ENCODE data around the gene ATG14.
"Not testable (repeated sequence)": the region's sequence is repeated elsewhere in the genome, so short reads cannot be mapped to it uniquely, and the experiment has no call there.

The ATG14 gene

DNA sequence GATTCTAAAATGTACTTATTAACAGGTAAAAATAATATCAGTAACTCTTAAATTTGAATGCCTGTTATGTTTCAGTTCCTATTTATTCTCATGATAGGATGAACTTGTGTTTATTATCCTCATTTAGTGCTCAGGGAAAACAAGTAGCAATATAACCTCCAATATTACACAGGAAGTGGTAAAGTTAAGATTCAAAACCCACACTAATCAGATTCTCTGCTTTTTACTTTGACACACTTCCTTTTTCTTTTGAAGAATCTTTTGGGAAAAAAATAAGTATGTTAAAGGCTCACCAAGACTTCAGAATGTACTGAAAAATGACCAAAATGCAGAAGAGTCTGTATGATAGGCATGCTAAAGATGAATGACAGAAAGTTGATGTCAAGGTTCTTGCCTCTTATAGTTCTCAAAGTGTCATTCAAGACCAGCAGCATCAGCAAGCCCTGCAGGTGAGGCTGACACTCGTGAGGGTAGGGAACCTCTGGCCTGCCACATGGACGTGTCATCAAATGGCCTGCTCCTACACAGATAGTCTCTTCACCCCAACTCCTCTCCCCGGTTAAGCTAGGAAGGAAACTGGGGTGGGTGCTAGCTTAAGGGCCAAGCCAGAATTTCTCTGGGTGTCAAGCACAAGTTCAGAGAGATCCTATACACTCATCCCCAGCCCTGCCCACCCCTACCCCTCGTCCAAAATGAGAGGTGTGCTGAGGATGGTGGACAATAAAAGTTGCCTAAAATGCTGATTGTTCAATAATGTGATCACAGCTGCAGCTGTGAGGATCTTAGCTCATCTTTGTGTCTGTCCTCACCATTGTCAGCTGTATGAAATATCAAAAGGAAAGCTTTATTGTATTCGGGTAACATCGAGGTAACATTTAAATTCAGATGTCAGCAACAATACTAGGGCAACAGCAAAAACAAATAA lies 22.5 kb upstream of the ATG14 start:
- no peak for DNase-seq (ENCODE audit: low spot score)
- peak; percentile 55 for FAIRE-seq

DNA sequence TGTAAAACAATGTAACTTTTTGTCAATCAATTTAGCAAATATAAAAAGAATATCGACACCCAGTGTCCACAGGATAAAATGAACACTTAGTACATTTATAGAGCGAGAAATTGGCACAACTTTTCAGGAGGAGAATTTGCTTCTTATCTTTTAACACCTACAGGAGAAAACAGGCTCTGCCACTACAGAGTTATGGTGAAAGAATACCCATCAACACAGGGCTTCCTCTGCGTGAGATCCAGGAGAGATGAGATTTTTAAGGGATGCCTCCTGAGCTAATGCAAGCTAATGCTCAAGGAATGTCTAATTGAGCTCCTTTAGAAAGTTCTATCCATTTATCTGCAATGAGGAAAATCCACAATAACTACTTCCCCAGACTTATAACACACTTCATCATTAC lies 21.0 kb upstream of the ATG14 start:
- DNase-seq (ENCODE audit: low spot score) = no peak
- peak; percentile 30 for FAIRE-seq

DNA sequence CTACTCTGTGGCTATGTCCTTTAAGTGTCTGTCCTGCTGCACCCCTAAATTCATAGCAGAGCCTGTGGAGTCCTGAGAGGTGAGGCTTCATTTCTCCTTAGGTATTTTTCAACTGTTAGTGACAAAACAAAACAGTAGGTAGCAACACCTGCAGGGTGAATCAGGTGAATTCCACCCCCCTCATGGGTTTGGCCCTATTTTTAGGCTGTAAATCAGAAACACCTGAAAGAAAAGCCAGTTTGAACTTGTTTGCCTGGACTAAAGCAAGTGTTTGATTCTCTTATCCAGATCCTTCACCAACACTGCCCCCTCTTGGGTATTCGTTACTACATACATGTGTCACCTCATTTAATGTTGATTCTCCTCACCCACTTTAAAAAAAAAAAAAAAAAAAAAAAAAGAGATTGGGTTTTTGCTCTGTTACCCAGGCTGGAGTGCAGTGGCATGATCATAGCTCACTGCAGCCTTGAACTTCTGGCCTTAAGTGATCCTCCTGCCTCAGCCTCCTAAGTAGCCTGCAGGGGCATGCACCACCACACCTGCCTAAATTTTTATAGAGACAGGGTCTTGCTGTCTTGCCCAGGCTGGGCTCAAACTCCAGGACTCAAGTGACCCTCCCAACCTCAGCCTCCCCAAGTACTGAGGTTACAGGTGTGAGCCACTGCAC lies 18.5 kb upstream of the ATG14 start:
- peak; percentile 5 for FAIRE-seq
- peak; percentile 65 for DNase-seq (ENCODE audit: low spot score)

DNA sequence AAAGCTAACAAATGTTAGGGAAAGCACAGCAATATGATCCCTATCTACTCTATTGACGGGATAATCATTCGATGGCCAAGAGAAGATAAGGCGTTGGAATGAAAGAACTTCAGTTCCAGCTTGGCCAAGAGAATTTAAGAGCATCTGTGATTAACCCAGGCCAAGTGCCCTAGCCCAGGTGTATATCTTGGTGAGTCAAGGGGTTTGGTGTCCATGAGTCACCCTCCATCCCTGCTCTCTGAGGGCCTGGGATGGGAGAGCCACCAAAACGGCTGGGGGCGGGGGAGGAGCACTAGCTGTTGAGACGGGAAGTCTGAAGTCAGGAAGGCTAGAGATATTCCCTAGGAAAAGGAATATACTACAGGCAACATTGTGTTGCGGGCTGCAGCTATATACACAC lies 15.8 kb upstream of the ATG14 start:
- DNase-seq (ENCODE audit: low spot score) (peak; percentile 97), FAIRE-seq (peak; percentile 99)

DNA sequence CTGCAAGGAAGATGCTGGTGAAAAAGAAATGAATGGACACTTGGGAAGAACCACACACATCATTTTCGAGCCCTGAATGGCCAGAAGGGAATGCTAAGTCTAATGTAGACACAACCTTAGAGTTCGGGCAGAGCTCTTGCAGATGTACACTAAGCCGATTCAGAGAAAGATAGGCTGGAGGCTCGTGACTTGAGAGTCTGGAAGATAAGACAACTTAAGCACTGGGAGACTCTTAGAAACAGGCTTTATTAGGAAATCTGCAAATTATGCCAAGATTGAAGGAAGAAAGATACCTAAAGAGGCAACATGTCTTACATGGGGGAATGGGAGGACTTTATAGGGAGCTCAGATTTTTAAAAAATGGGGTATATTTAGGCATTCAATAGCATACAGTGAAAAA lies 15.3 kb upstream of the ATG14 start:
- no peak for FAIRE-seq
- no peak for DNase-seq (ENCODE audit: low spot score)

DNA sequence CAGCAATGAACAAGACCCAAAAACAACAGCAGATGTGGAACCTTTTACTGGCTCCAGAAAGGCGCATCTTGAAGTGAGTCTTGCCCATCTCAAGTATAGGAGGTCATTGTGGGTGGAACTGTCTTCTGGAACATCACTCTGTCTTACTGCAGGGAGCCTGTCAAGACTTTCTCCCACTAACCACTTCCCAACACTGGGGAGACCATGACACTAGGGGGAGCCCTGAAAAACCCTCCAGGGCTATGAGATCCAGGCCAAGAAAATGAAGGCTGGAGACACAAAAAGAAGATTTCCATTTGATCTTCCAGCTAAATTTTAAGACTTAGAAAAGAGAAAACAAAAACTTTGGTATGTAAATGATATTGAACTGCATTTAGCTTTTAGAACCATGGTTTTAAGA lies 13.5 kb upstream of the ATG14 start:
- DNase-seq (ENCODE audit: low spot score) = no peak
- FAIRE-seq = no peak

DNA sequence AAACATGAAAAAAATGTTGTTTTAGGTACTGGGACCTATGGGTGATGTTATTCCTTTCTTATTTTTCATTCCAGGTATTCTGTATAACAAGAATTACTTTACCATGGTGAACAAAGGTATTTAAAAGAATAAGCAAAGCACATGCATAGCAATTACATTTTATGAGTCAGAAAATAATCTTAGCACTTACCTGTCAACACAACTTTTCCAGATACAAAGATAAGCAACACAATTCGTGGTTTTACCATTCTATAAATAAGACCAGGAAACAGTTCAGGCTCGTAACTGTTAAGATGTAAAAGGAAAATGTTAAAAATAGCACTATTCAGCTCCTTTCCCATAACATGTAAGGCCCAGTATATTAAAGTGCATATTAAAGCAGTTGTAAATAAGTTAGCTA lies 12.3 kb upstream of the ATG14 start:
- DNase-seq (ENCODE audit: low spot score) = no peak
- no peak for FAIRE-seq

DNA sequence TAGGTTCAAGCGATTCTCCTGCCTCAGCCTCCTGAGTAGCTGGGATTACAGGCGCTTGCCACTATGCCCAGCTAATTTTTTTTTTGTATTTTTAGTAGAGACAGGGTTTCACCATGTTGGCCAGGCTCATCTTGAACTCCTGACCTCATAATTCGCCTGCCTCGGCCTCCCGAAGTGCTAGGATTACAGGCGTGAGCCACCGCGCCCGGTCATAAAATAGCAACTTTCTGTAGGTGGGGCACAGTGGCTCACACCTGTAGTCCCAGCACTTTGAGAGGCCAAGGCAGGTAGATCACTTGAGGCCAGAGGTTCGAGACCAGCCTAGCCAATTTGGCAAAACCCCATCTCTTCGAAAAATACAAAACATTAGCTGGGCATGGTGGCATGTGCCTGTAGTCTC lies 10.7 kb upstream of the ATG14 start:
- DNase-seq (ENCODE audit: low spot score); FAIRE-seq: not testable (repeated sequence)

DNA sequence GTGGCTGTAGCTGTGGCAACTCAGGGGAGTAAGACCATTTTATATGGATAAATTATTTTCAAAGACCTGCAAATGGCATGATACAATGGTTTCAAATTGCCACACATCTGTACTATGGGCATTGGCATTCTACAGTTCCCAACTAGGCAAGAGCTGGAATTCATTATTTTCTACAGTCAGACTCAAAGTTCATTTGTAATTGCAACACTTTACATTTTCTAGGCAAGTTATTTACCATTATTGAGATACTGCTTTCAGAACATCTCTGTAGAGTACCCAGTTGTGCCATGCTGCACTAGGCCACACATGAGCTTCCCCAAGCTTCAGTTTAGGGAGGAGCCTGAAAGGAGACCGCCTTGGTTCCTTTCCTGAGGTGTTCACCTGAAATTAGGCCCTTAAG lies 8.0 kb upstream of the ATG14 start:
- FAIRE-seq (peak; percentile 46), DNase-seq (ENCODE audit: low spot score) (no peak)

DNA sequence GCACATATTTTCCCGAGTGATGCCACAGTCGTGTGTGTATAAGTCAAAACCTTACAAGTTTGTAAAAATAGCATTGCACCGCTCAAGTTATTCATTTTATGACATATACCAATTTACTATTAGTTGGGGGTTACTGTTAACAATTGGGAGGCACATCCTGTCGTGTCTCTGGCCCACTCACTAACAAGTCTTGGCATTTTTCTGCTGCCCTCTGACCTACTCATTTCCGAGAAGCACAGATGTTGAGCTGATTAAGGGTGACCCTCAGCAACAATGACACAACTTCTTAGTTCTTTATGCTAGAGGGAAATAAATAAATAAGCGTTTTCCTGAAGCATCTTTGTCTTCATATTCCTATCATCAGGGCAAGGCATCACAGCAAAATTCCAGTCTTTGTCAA lies 6.8 kb upstream of the ATG14 start:
- no peak for DNase-seq (ENCODE audit: low spot score)

DNA sequence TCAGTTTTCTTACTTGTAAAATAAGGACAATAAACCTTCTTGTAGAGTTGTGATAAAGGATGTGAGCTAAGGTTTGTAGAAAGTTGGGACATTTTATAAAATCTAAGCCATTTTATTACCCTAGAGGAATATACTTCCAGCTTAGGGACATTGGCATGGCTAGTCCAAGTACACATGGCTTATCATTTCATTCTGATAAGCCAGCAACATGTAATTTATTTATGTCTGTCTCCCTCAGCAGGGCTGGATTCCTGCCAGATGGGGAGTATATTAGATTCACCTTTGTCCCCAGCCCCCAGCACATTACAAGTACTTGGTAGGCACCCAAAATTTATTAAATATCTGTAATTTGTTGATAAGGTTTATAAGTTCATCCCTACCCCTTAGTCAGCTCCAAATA lies 6.3 kb upstream of the ATG14 start:
- DNase-seq (ENCODE audit: low spot score) (no peak), FAIRE-seq (no peak)

More for the DNA sequence above, 6.8 kb upstream of the ATG14 start:
- FAIRE-seq = peak; percentile 93

DNA sequence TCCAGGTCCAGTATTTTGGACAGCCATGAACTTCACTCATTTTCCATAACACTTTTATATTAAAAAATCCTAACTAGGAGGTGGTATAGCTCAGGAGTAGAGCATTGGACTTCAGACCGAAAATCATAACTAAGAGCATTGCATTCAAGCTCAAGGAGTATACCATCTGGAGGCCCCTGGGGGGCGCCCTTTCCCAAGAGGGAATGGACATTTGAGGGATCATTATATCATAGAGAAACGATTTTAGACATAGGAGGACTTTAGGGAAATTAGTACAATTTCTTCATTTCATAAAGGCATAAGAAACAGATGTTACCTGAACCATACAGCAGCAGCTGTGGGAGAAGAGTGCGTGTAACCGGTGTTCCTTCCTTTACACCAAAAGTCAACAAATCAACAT lies 5.2 kb upstream of the ATG14 start:
- FAIRE-seq (no peak), DNase-seq (ENCODE audit: low spot score) (peak; percentile 40)

DNA sequence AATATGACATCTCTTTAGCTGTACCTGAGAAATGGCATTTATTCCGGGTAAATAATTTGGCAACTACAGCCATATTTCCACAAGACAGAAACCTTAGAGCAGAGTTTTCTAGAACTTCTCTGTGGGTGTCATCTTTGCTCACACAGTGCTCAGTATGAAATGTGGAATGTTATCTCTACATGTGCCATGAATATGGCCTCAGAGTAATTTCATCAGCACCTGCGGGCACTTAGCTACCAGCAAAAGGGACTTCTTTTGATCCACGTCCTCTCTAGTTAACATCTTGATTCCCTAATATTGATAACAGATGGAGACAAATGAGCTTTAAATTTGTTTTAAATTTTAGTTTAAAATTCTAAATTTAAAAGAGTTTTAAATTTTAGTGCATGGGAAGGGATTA lies 2.9 kb upstream of the ATG14 start:
- DNase-seq (ENCODE audit: low spot score) = no peak
- FAIRE-seq = no peak

DNA sequence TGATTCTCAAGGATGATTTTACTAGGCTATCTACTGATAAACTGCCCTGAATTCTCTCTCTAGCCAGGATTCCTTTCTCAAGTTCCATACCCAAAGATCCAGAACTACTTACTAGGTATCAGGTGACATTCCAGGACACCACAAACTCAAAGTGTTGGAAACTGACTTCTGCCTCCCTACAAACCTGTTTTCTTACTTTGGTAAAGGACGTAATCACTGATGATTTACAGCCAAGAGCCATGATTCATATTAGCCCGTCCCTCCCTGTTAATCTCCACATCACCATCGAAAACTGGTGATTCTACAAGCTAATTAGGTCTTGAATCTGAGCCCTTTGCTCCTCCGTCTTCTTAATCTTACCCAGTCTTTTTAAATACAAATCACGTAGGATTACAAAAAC lies 1.0 kb upstream of the ATG14 start:
- DNase-seq (ENCODE audit: low spot score) (no peak), FAIRE-seq (no peak)

DNA sequence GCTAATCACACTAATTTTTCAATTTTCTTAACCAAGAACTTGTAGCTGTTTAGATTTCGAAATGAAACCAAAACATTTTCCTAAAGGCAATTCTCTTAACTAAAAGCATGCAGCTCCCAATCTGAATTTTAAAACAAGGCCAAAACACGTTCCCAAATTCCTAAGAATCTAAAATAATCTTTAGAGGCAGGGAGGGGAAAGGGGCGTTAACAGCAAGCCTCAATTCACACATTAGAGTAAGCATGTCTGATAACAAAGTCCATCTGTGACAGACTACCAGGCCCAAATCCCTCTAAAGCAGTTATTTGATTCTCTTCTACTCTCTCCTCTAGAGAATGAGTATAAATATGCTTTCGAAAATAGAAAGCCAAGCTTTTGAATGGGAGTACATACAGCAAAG lies 754 bp downstream of the ATG14 start:
- DNase-seq (ENCODE audit: low spot score) = no peak
- FAIRE-seq = no peak

DNA sequence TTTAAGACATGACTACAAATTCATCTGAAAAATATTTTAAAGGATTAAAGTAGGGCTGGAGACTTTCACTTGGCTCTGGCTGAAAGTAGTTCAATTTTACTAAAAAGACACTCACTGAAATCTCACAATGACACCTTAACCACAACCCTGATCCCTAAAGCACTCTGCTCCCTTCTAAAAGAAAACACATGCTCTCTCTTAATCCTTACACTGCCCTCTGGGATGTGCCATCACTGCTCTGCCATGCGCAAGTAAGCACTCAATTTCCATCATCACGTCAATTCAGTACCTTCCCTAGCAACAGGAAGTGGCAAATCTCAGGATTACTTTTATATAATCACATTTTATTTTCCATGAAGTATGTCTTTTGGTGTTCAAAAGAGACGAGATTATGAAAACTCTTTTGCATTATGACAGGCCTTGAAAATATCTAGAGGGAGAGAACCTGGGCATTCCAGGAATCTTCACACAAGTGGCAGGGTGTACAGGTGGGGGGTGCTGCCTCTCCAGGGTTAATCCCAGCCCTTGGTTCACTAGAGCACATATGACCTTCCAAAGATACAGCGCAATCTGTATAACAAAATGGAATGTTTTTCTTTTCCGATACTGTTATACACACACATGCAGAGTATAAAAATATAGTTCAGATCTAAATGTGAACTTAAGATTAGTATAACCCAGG lies 7.3 kb downstream of the ATG14 start:
- no peak for FAIRE-seq
- no peak for DNase-seq (ENCODE audit: low spot score)

DNA sequence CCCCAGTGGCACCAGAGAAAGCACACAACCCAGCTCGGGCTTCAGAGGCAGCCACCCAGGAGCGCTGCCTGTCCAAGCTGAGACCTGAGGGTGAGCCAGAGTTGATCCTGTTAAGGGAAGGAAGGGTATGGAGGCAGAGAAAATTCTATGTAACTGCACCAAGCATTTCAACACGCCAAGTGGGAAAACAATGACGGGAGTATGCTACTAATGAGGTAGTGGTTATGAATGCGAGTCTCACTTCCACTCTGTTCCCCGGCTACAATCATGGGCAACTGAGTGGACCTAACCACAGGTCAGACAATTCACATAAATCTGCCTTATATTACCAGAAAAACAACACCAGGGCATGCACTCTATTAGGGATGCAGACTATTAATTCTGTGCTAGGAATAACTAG lies 9.9 kb downstream of the ATG14 start:
- no peak for DNase-seq (ENCODE audit: low spot score)
- peak; percentile 96 for FAIRE-seq

DNA sequence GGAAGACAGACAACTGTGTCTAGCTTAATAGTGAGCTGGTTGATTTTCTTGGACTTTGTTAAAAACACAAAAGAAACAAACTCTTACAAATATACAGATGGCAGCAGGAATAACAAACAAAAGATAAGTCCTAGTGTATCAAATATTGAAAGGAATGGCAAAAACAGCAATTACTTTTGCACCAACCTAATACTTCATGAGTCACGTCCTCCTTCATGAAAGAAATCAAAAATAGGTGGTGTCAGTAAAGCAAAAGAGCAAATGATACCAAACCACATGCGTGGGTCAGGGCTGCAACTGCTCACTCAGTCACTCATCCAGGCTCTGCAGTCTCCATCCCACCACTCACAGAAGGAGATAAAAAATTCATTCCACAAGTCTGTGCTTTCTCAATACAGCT lies 11.8 kb downstream of the ATG14 start:
- FAIRE-seq (peak; percentile 37), DNase-seq (ENCODE audit: low spot score) (no peak)

DNA sequence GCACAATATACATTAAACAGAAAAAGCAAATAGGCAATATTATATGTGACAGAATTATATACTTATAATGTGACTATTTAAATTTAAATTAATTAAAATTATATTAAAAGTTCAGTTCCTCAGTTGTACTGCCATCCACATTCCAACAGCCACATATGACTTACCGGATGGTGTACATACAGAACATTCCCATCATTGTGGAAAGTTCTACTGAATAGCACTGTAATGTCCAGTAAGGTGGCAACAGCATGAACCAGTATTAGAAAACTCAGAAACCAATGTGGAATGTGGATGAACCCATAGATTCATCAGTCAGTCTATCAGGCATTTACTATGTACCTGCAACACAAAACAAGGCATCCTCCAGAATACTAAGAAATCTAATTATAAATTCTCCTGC lies 12.4 kb downstream of the ATG14 start:
- DNase-seq (ENCODE audit: low spot score) (no peak), FAIRE-seq (no peak)

DNA sequence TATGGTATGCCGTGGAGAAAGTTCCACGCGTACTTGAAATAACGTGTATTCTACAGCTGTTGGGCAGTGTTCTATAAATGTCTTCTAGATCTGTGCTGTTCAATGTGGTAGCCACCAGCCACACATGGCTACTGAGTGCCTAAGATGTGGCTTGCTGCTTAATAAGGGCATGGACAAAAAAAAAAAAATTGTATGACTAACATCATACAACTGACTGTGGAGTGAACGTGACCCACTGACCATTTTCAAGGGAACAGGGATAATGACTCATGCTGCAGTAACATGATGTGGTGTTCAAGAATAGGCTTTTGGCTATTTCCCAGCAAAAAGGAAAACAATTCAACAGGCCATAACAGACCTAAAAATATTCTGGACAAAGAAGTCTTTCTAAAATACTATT lies 13.0 kb downstream of the ATG14 start:
- DNase-seq (ENCODE audit: low spot score) (peak; percentile 86), FAIRE-seq (peak; percentile 53)

DNA sequence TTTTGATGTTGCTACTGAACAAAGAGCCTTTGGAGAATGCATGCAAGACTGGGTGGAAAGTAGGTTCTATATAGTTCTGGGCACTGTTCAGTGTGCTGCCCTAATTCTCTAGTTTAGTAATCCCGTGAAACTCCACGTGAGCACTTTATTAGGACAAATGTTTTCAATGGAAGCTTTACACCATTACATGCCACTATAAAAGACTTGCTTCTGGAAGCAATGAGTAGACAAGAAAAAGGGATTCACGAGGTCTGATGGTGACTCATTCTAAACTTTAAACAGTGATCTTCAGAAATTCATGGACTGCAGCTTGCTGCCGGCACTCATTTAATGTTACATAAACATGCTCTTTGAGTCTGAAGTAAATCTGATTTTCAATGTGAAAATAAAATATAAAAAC lies 22.3 kb downstream of the ATG14 start:
- no peak for FAIRE-seq

DNA sequence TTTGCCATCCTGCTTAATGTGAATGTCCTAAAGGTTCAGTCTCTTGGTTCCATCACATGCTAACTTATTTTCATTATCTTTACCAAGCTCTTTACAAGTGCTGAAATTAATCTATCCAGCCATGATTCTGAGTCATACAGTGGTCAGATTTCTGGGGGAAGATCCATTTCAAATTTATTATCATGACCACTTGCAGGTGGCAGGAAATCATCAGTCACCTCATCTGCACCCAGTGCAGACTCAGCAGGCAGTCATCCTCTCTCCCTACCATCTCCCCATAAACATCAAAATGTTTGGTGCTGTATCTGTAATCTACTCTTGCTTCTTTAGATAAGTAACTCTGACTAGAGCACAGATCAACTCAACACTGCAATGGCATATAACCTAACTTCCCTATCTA lies 23.5 kb downstream of the ATG14 start:
- DNase-seq (ENCODE audit: low spot score) (no peak), FAIRE-seq (no peak)

More for the DNA sequence above, 22.3 kb downstream of the ATG14 start:
- DNase-seq (ENCODE audit: low spot score) = no peak
